Activated CD4-positive, CD25-positive, alpha-beta regulatory T cell treated with anti-CD3 and anti-CD28 coated beads, Interleukin-2, amount 50 U/mL, for 72 hours (primary cell): ENCODE measurements around the gene TMEM178A.
"Not testable (repeated sequence)": the region's sequence is repeated elsewhere in the genome, so short reads cannot be mapped to it uniquely, and the experiment has no call there.

Experiments
- DNase-seq: peaks from one replicate; pipeline ENCODE4 v3.0.0; 2021

Gene TMEM178A

GRCh38 chr2:39718483-39718882 lies 52.8 kb downstream of the TMEM178A start:
- DNase-seq, result no peak

DNA sequence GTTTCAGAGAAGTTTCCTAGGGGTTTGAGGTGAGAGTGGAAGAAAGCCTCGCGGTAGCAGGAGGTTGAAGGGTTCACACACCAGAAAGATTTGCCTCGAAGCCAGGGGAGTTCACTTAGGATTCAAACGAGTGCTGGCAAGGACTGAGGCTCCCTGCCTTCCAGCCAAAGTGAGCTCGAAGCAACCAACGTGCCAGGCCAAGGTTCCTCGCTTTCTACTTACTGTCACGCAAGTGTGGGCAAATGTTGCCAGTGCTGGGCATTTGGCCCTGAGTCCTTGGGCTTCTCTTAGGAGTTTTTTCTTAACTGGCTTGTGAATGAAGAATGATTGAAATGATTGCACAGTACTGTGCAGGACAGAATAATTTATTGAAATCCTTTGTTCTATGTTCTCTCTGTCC lies 53.6 kb downstream of the TMEM178A start:
- no peak for DNase-seq

- no peak for DNase-seq
These were observed 55.3 kb downstream of the TMEM178A start for GRCh38 chr2:39720970-39721369.

DNA sequence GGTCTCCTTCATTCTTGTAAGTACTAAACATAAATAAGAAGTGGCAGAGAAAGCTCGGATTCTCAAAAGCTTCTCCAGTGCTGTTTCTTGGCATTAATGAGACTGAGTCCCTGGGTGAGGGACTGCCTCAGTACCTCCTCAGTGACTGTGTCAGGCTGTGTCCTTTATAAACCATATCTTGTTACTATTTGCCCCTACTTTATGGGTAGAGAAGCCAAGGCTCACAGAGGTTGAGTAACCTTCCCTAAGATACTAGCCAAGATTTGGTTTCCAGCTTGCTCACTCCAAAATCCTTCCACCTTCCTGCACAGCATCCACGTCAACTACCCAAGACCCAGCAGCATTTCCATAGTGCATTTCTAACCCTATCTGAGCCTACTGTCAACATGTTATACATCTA lies 57.8 kb downstream of the TMEM178A start:
- DNase-seq, result no peak

DNA sequence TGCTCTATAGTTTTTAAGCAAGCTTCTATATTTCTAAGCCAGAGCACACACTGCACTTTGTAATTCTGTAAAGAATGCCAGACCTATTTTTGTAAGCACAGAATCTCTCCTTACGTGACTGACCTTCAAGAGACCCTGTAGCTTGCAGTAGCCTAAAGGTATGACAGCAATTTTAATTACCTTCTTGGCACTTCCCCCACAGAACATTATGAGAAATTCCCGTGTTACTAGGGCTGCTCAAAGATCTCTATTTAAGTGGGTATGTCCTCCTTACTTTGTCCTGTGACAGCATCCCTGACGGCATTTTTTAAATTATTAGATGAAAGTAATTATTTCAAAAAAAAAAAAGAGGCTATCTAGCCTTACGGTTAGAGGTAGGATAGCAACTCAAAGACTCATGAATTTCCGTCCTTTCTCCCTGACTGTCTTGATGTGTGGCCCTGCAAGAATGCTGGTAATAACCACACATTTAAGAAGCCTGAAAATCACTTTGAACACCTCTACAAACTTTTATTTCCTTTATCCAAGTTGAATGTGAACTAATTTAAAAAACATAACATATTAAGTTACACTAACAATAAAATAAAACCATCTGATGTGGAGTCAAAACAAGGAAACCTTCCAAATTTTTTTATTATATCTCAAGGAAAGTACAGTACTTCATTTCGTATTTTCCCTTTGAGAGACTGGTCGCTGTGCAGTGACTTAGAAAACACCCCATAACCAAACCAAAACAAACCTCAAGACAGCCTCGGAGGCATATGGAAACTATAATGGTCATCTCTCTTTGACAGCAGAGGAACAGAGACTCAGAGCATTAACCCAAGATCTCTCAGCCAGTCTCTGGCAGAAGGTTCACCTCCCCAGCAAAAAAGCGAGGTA lies 58.5 kb downstream of the TMEM178A start:
- no peak for DNase-seq

DNA sequence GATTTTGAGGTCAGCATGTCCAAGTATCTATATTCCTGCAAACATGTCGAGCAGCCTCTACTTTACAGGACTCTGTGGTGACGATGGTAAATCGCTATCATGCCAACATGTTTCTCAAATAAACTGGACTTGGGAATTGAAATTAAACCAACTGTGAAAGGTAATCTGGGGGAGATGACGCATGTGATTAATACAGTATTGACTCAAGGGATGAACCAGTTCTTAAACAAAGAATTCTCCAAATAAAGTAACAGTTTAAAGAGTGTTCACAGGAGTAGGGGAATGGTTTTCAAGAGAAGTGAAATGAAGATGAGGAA lies 59.1 kb downstream of the TMEM178A start:
- DNase-seq, result no peak

DNA sequence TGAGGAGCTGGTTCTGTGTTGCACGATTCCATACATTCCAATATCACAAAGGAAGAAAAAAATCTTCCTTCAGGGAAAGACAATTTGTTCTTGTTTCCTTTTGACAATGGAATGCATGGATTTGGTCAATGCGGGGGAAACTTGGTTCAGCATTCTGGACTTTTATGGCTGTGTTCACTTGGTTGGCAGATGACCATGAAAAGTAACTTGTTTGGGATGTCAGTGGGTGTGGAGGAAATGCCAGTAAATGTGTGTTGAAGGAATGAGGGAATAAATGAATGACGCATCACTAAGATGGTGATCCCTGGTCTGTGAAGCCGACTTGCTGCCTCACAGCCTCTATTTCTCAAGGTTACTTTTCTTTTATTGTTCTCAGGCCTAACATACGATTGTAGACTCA lies 59.7 kb downstream of the TMEM178A start:
- no peak for DNase-seq

DNA sequence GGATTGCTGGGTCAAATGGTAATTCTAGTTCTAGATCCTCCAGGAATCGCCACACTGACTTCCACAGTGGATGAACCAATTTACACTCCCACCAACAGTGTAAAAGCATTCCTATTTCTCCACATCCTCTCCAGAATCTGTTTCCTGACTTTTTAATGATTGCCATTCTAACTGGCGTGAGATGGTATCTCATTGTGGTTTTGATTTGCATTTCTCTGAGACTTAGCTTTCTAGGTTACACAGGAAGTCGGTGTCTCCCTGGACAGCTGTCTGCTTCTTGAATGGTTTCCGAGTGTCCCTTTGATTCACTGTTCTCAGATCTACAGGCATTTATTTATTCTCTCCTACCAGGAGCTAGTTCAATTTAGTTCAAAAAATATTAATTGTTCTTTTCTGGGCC lies 62.4 kb downstream of the TMEM178A start:
- not testable (repeated sequence) for DNase-seq

DNA sequence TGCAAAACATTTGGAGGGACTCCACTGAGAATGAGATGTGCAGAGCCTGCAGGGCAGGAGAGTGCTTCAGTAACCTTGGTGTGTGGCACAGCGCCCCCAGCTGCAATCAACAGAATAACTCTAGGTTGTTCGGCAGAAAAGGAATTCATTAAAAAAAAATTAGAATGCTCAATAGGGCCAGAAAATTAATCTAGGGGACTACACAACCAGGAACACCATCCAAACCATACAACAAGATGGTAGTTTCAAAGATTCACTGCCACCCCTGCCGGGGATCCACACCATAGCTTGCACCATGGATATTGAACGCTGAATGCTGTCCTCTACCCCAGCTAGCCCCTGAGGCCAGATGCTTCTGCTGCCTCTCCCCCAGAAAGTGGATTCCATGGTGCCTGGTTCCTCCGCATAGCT lies 63.2 kb downstream of the TMEM178A start:
- no peak for DNase-seq

DNA sequence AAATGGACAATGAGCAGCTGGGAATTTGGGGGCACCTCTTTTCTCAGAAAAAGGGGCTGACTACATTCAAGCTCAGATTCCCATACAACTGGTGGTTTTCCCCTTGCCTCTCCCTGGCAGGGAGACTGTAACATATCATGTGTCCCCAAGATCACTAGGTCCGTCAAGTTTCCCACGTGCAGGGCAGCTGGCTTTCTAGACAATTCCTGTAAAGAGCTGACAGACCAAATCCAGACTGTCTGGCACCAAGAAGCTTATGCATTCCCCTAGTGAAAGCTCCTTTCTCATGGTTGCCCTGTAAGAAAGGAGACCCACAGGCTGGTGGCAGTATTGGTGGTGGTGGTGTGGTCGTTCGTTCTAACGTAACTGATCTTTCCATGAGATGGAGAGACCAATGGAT lies 64.6 kb downstream of the TMEM178A start:
- DNase-seq, result no peak

DNA sequence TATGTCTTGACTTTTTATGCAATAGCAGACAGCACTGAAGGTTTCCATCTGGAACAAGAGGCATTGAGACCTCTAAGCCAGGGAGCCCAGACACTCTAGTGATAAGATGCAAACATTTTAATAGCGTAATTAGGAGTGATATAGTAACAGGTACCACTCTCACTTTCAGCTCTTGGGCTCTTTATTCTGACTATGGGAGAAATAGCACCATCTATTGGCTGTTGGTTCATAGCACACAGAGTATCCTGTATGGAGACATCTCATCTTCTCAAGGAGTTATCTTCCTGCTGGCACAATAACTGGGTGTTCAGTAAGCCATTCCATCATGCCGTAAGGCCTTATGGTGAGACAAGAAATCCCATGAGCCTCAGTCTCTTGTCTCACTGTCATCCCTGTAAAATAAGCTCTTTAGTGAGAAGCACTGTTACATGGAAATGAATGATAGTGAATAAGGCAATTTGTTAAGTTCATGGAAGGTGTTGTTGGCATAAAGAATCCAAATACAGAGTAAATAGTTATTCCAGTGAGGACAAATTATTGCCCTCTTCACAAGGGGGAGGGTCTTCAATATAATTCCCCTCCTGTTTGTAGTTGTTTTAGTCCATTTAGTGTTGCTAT lies 65.1 kb downstream of the TMEM178A start:
- no peak for DNase-seq

DNA sequence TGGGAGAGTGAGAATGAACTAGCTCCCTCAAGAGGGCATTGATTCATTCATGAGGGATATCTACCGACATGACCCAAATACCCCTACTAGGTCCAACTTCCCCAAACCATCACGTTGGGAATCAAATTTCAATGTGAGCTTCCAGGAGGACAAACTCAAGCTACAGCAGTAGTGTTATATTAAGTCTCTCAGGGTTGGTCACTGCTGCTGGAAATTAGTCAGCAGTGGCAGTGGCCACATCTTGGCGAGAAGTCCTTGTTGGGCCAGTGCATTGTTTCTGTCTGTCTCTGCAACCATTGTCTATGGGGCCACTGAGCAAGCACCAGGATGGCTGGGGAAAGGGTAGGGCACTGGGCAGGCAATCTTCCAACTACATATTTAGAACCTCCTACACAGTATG lies 65.8 kb downstream of the TMEM178A start:
- no peak for DNase-seq

- DNase-seq, result no peak
These were observed 66.8 kb downstream of the TMEM178A start for GRCh38 chr2:39732482-39732881.

GRCh38 chr2:39733070-39733674 lies 67.5 kb downstream of the TMEM178A start:
- DNase-seq, result no peak

GRCh38 chr2:39734445-39734844 lies 68.7 kb downstream of the TMEM178A start:
- DNase-seq, result no peak

- DNase-seq, result no peak
These were observed 69.9 kb downstream of the TMEM178A start for GRCh38 chr2:39735648-39736047.

DNA sequence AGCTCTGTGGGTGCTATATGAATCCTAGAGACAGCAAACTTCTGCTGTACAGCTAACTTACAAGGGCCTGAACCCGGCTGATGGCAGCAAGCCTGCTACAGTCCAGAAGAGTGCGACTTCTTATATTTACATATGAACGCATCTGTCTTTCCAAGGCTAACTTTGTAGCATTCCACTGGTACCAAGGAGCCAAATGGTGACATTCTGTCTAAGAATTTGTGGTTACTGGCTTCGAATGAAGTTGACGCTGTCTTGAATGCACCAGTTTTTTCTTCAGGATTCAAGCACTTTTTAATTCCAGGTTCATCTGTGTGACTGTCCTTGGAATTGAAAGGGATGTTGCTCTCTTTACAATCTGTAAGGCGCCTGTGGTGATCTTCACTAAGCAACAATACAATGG lies 70.9 kb downstream of the TMEM178A start:
- DNase-seq, result no peak

GRCh38 chr2:39737661-39738060 lies 71.9 kb downstream of the TMEM178A start:
- no peak for DNase-seq

GRCh38 chr2:39738936-39739335 lies 73.2 kb downstream of the TMEM178A start:
- DNase-seq, result no peak

GRCh38 chr2:39739386-39739785 lies 73.7 kb downstream of the TMEM178A start:
- no peak for DNase-seq

DNA sequence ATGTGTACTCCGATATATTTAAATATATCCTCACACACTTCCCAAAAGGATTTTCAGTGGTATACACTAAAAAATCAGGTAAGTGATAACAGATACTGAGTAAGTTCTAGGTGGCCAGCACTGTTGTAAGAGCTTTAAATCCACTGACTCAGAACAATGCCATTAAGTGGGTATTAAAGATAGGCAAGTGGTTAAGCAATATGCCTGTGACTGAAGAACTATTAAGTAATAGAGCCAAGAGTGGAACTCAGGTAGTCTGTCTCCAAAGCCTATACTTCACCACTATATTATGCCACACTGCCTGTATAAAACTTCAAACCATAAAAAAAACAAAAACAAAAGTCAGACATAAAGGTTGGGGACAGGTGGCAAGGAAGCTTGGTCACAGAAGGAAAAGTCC lies 76.2 kb downstream of the TMEM178A start:
- no peak for DNase-seq

DNA sequence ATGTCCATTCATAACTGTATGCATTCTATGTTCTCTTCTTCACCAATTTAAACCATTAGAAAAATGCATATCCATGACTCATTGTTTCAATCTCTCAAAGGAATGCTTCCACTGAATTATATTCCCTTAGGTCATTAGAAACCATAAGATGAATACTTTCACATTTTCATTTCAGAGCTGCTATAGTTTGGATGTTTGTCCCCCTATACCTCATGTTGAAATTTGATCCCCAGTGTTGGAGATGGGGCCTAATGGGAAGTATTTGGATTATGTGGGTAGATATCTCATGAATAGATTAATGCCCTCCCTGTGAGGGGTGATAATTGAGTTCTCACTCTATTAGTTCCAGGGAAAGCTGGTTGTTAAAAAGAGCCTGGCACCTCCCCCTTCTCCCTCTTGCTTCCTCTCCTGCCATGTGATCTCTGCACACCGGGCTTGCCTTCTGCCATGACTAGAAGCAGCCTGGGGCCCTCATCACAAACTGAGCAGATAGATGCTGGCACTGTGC lies 77.6 kb downstream of the TMEM178A start:
- no peak for DNase-seq

DNA sequence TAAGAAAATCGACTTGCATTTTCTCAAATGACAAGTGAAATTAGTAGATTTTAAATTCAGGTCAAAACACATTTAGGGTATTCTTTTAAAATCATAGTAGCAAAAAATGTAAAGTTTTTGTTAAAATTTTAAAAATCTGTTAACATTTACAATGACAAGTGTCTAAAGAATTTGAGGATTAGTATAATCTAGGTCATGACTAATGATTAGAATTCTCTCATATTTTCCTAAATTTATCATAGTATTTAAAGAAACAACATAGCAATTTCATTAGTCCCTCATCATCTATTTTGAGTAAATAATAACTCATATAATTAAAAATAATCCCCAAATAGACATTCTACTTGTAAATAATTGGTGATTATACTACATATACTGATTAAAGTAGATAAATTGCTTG lies 89.7 kb downstream of the TMEM178A start:
- DNase-seq, result no peak

DNA sequence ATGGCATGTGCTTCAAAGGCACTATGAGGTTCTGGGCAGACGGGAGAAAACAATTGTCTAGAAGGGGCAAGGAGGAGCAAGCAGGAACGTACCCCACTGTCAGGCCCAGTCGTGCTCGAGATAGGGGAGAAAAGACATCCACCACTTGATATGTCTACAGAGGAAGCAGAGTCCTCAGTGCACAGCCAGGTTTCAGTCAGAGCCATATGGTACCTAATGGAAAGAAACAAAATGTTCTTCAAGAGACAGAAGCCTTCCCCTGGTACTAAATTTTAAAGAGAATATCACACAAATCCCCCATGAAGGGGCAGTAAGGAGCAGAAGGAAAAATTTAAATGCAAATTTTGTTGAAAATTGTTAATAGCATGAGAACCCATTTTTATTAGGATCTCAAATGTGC lies 91.4 kb downstream of the TMEM178A start:
- DNase-seq, result no peak
